ENCODE results near the gene IL34.
"Not testable (repeated sequence)": the region's sequence is repeated elsewhere in the genome, so short reads cannot be mapped to it uniquely, and the experiment has no call there.

DNA sequence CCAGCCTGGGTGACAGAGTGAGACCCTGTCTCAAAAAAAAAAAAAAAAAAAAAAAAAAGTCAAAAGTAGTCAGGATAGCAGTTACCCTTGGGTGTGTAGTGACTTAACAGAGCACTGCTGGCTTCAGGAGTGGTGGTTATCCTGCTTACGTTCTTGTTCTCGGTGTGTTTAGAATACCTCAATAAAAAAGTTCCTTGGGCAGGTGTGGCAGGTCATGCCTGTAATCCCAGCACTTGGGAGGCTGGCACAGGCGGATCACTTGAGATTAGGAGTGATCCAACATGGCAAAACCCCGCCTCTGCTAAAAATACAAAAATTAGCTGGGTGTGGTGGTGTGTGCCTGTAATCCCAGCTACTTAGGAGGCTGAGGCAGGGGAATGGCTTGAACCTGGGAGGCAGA, 24.6 kb downstream of the IL34 start:
- not testable (repeated sequence) for TF ChIP-seq CTCF (conservative IDR thresholded peaks at IDR 0.05; ENCODE audit: low read depth in 2 of 2); JUNB (IDR thresholded peaks at IDR 0.05; ENCODE audit: unreplicated experiment); EZH2phosphoT487 (IDR thresholded peaks at IDR 0.05; ENCODE audit: unreplicated experiment); EZH2 (IDR thresholded peaks at IDR 0.05; ENCODE audit: low read depth, unreplicated experiment); CREB1 (CRISPR knock-in tag; IDR thresholded peaks at IDR 0.05; ENCODE audit: low read depth)

Measured in GM23338 (cell line).